ENCODE data around the gene POF1B. TPM values are rescaled to one million over a fixed set of nuclear protein-coding genes. Genes with fewer than 3 reads are reported as not detected.

The POF1B gene
- total RNA-seq, 1 experiment from 2014 or later = 28.6 TPM

DNA sequence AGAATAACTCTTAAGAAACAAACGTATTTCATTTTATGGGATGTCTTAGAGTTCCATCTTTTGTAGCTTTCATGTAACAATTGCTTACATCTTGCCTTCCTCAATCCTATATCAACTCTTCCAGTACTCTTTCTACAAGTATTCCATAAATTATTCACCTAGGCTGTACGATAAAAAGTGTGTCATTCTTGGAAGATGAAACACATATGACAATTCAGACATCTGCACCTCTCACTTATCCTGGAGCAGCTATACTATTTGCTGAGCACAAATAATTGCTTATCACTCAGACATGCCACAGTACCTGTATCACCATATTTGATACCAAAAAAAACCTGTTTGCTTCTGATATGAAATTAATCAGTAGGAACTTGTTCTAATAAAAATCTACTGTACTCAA lies 1.0 kb downstream of the POF1B start:
- Histone ChIP-seq H3K4me3 (ENCODE audit: low read depth, low read length) (peak overlapping the region; percentile 68), H3K27me3 (replicated peaks; ENCODE audit: control insufficient read depth, insufficient read depth, low read length) (no peaks in the 10 kb centered on the region), H3K4me1 (peaks cover 3% of the 10 kb centered on the region; the same call in 1 of the 2 replicates), H3K36me3 (ENCODE audit: control insufficient read depth, insufficient read depth, low read length) (no peaks in the 10 kb centered on the region; the same call in 1 of the 2 replicates), H3K9me3 (no peaks in the 10 kb centered on the region)
- POLR2A ChIA-PET = no interaction called here
- TSS peak; percentile 46 for BruUV-seq (replicated peaks)
- Mint-ChIP-seq H3K4me1 (ENCODE audit: low read depth, unreplicated experiment) (peaks cover 7% of the 10 kb centered on the region), H3K36me3 (ENCODE audit: insufficient read depth, unreplicated experiment) (peaks cover 15% of the 10 kb centered on the region), H3K9me3 (ENCODE audit: unreplicated experiment) (peaks cover 6% of the 10 kb centered on the region), H3K27ac (ENCODE audit: unreplicated experiment) (peak overlapping the region; percentile 93), H3K4me3 (ENCODE audit: unreplicated experiment) (peak overlapping the region; percentile 97), H3K27me3 (ENCODE audit: insufficient read depth, unreplicated experiment) (no peaks in the 10 kb centered on the region)
- CTCF ChIA-PET = no interaction called here
- DNase-seq = no peak
- TF ChIP-seq, protein P1, sequence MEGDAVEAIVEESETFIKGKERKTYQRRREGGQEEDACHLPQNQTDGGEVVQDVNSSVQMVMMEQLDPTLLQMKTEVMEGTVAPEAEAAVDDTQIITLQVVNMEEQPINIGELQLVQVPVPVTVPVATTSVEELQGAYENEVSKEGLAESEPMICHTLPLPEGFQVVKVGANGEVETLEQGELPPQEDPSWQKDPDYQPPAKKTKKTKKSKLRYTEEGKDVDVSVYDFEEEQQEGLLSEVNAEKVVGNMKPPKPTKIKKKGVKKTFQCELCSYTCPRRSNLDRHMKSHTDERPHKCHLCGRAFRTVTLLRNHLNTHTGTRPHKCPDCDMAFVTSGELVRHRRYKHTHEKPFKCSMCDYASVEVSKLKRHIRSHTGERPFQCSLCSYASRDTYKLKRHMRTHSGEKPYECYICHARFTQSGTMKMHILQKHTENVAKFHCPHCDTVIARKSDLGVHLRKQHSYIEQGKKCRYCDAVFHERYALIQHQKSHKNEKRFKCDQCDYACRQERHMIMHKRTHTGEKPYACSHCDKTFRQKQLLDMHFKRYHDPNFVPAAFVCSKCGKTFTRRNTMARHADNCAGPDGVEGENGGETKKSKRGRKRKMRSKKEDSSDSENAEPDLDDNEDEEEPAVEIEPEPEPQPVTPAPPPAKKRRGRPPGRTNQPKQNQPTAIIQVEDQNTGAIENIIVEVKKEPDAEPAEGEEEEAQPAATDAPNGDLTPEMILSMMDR (IDR thresholded peaks at IDR 0.05; ENCODE audit: insufficient read depth in 1 of 2, low read depth in 1 of 2, low read length in 1 of 2, severe bottlenecking in 1 of 2, unreplicated experiment in 1 of 2) = no peak
- intact Hi-C loops (cut with micrococcal nuclease; ENCODE audit: unreplicated experiment) = loop anchor here (10.0 kb wide), 1 partner anchor 136 kb away; no protein-coding TSS in a partner anchor

DNA sequence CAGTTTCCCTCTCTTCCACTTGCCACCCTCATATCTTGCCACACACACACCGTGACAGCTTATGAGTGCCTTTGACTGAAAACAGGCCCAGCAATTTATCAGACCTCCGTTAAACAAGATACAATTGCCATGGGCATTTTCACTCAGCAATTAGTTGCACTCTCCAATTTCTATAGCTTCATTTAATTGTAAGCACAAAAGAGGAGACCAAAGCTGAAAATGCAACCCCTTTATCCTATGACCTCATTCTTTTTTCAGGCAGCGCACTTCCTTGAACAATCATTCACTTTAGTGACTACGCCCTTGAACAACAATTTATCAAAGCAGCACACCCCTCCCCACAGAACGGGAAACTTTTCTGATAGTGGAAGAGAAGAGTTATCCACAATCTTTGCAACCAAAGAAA lies 4.1 kb downstream of the POF1B start:
- no TSS peak for BruUV-seq (replicated peaks)
- H3K9me3 Mint-ChIP-seq (ENCODE audit: unreplicated experiment) = peaks cover 10% of the 10 kb centered on the region
- H3K4me3 Mint-ChIP-seq (ENCODE audit: unreplicated experiment) = peak overlapping the region; percentile 72
- H3K27ac Mint-ChIP-seq (ENCODE audit: unreplicated experiment) = peak overlapping the region; percentile 93
- peak overlapping the region; percentile 19; the same call in 1 of the 2 replicates for H3K4me3 ChIP-seq (ENCODE audit: low read depth, low read length)
- H3K9me3 ChIP-seq = no peaks in the 10 kb centered on the region
- peaks cover 15% of the 10 kb centered on the region for H3K36me3 Mint-ChIP-seq (ENCODE audit: insufficient read depth, unreplicated experiment)
- CTCF ChIA-PET = no interaction called here
- H3K4me1 ChIP-seq = peaks cover 3% of the 10 kb centered on the region; the same call in 1 of the 2 replicates
- POLR2A ChIA-PET = no interaction called here
- TF ChIP-seq, protein P1 (IDR thresholded peaks at IDR 0.05; ENCODE audit: insufficient read depth in 1 of 2, low read depth in 1 of 2, low read length in 1 of 2, severe bottlenecking in 1 of 2, unreplicated experiment in 1 of 2) = no peak
- H3K4me1 Mint-ChIP-seq (ENCODE audit: low read depth, unreplicated experiment) = peaks cover 7% of the 10 kb centered on the region
- no peaks in the 10 kb centered on the region; the same call in 1 of the 2 replicates for H3K36me3 ChIP-seq (ENCODE audit: control insufficient read depth, insufficient read depth, low read length)
- no peak for DNase-seq
- H3K27me3 ChIP-seq (replicated peaks; ENCODE audit: control insufficient read depth, insufficient read depth, low read length) = no peaks in the 10 kb centered on the region
- no peaks in the 10 kb centered on the region for H3K27me3 Mint-ChIP-seq (ENCODE audit: insufficient read depth, unreplicated experiment)
- intact Hi-C loops (cut with micrococcal nuclease; ENCODE audit: unreplicated experiment) = loop anchor here (10.0 kb wide), 1 partner anchor 139 kb away; no protein-coding TSS in a partner anchor

DNA sequence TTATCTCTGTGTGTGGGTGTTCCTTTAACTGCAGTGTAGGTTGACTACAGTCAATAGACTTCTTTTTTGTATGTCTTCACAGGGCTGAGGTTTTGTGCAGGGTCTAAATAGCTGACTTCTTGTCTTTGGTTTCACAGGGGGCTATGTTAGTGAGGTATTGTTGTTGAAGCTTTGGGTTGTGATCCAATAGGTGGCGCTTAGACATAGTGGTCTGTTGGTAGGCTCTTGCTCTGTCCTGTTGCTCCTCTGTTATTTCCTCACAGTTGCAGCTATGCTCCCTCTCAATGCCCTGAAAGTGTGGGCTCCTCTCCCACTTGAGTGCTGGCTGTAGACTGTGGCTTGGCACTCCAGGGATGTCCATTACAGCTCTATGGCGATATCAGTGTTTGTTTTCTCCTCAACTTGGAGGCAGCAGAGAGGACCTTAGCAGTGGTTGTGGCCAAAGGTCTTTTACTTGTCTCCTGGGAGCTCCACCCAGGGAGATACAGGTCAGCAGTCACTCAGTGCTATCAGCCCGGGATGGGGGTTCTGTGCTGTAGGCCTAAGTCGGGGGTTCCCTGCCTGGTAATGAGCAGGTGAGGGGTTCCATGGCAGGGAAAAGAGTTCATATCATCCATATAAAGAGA lies 14.0 kb downstream of the POF1B start:
- ChIA-PET CTCF (no interaction called here), POLR2A (no interaction called here)
- BruUV-seq (replicated peaks) = no TSS peak

More for the DNA sequence above, 14.0 kb downstream of the POF1B start:
- Histone ChIP-seq H3K9me3 (0 out of 2 replicates have a peak, but pooled peaks cover 3% of the 10 kb centered on the region), H3K4me3 (ENCODE audit: low read depth, low read length) (no peak overlapping the region), H3K36me3 (ENCODE audit: control insufficient read depth, insufficient read depth, low read length) (no peaks in the 10 kb centered on the region), H3K27me3 (replicated peaks; ENCODE audit: control insufficient read depth, insufficient read depth, low read length) (no peaks in the 10 kb centered on the region), H3K4me1 (no peaks in the 10 kb centered on the region)
- no peak overlapping the region for H3K4me3 Mint-ChIP-seq (ENCODE audit: unreplicated experiment)
- no peak for DNase-seq
- intact Hi-C loops (cut with micrococcal nuclease; ENCODE audit: unreplicated experiment) = no loop called here
- H3K36me3 Mint-ChIP-seq (ENCODE audit: insufficient read depth, unreplicated experiment) = peaks cover 34% of the 10 kb centered on the region
- no peak overlapping the region for H3K27ac Mint-ChIP-seq (ENCODE audit: unreplicated experiment)
- peaks cover 21% of the 10 kb centered on the region for H3K9me3 Mint-ChIP-seq (ENCODE audit: unreplicated experiment)
- no peaks in the 10 kb centered on the region for H3K27me3 Mint-ChIP-seq (ENCODE audit: insufficient read depth, unreplicated experiment)
- H3K4me1 Mint-ChIP-seq (ENCODE audit: low read depth, unreplicated experiment) = no peaks in the 10 kb centered on the region
- TF ChIP-seq, protein P1 (IDR thresholded peaks at IDR 0.05; ENCODE audit: insufficient read depth in 1 of 2, low read depth in 1 of 2, low read length in 1 of 2, severe bottlenecking in 1 of 2, unreplicated experiment in 1 of 2) = no peak
